SH-SY5Y (cell line): ENCODE results near the gene ATG13.

Experiments used
- GATA2 ChIP-seq: IDR thresholded peaks from 2 replicates; pipeline ENCODE4 v1.6.1; 2011; ENCODE audit warnings: mild to moderate bottlenecking, low read depth, low read length
- GATA3 ChIP-seq: IDR thresholded peaks from 2 replicates; pipeline ENCODE4 v1.6.1; 2011; ENCODE audit warnings: low read depth, mild to moderate bottlenecking, low read length, moderate library complexity

DNA sequence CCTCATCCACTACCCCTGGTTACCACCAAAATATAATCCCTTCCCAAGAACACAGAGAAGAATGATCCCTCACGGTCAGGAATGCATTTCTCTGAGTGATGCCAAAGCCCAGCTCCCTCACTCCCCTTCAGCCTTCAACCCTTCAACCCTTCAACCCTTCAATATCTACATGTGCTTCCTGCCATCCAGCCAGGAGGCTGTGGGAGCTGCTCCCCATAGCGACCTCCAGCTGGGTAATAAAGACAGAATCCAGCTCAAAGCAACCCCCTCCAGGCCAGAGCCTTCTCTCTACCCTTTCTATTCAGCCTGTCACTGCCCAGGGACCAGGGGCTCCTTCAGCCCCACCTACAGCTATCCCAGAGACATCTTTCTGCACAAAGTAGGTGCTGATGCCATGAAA, 80.4 kb downstream of the ATG13 start:
- TF ChIP-seq GATA3 (no peak), GATA2 (no peak)
